ENCODE measurements around the gene PHF20.

DNA sequence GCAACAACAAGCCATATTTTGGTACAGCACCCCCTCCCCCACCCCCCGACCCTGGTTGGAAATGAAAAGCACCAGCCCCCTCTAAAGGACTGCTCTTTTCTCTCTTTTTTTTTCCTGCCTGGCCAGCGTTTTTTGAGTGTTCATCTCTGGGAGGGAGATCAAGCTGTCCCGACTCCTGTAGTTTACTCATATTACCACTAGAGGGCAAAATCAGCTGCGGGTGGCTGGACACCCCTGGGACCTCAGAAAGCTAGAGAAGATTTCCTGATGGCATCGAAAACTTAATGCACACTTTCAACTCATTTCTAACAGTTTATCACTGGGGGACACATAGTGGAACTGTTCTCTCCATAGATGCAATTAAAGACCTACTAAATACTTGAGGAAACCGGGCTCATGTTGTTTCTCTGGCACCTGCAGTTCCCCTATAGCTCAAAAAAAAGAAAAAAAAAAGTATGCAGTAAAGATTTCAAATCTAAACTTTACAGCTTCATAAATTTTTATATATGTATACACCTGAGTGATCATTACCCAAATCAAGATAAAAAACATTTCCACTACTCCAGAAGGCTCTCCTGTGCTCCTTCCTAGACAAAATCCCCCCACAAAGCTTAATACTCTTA, 221.0 kb downstream of the PHF20 start:
- peak; percentile 55 to 81 (median 71) for TF ChIP-seq CTCF (IDR thresholded peaks at IDR 0.05)
- no peak for TF ChIP-seq POLR2A (IDR thresholded peaks at IDR 0.05)
